Neural cell (in vitro differentiated cells): ENCODE measurements around the gene GPC3. TPM values are rescaled to one million over a fixed set of nuclear protein-coding genes. Genes with fewer than 3 reads are reported as not detected.

Experiments
- H2AFZ ChIP-seq: fragments of 200-600, 300-800 bp; sonication (generic), shearing (Covaris generic); 2 replicates; pipeline ENCODE4 v1.6.0; 2014; ENCODE audit warnings: low read depth, mild to moderate bottlenecking, antibody characterized with exemption, low read length, moderate library complexity
- H3F3A ChIP-seq: fragments of 200-600 bp; shearing (Covaris generic); 2 replicates; pipeline ENCODE4 v1.6.1; 2016; ENCODE audit warnings: mild to moderate bottlenecking, moderate library complexity, mixed read lengths, antibody characterized with exemption, low read length; ENCODE audit not compliant: insufficient read depth, poor library complexity, severe bottlenecking
- H3K27ac ChIP-seq: fragments of 200-600, 300-800 bp; sonication (generic), shearing (Covaris generic); 2 replicates; pipeline ENCODE4 v1.5.1; 2014; ENCODE audit warnings: mild to moderate bottlenecking, low read length, moderate library complexity
- H3K27me3 ChIP-seq: fragments of 300-800, 200-600 bp; sonication (generic), shearing (Covaris generic); 2 replicates; pipeline ENCODE4 v1.6.0; 2014; ENCODE audit warnings: mild to moderate bottlenecking, low read depth, low read length, moderate library complexity; ENCODE audit not compliant: insufficient read depth
- H3K36me3 ChIP-seq: fragments of 300-800, 200-600 bp; sonication (generic), shearing (Covaris generic); 2 replicates; pipeline ENCODE4 v1.5.1; 2014; ENCODE audit warnings: mild to moderate bottlenecking, antibody characterized with exemption, low read length, moderate library complexity; ENCODE audit not compliant: insufficient read depth
- H3K4me2 ChIP-seq: fragments of 300-800, 200-600 bp; sonication (generic), shearing (Covaris generic); 2 replicates; pipeline ENCODE4 v1.6.0; 2014; ENCODE audit warnings: mild to moderate bottlenecking, low read length
- H3K4me3 ChIP-seq: fragments of 300-800, 200-600 bp; sonication (generic), shearing (Covaris generic); 2 replicates; pipeline ENCODE4 v1.5.1; 2014; ENCODE audit warnings: mild to moderate bottlenecking, low read length, moderate library complexity
- H3K79me2 ChIP-seq: fragments of 200-600 bp; shearing (Covaris generic); replicated peaks from 2 replicates; pipeline ENCODE4 v1.6.0; 2014; ENCODE audit warnings: mild to moderate bottlenecking, low read length, moderate library complexity; ENCODE audit not compliant: insufficient read depth
- H3K9ac ChIP-seq: fragments of 300-800, 200-600 bp; sonication (generic), shearing (Covaris generic); 2 replicates; pipeline ENCODE4 v1.6.1; 2016; ENCODE audit warnings: mild to moderate bottlenecking, low read length, mixed read lengths
- H3K9me2 ChIP-seq: fragments of 200-600 bp; shearing (Covaris generic); 2 replicates; pipeline ENCODE4 v1.6.1; 2016; ENCODE audit warnings: mild to moderate bottlenecking, low read length, mixed read lengths; ENCODE audit not compliant: insufficient read depth
- H3K9me3 ChIP-seq: fragments of 200-600, 300-800 bp; sonication (generic), shearing (Covaris generic); 2 replicates; pipeline ENCODE4 v1.6.1; 2016; ENCODE audit warnings: mild to moderate bottlenecking, mixed run types, low read length, moderate library complexity, mixed read lengths
- H4K20me1 ChIP-seq: fragments of 200-600 bp; shearing (Covaris generic); 2 replicates; pipeline ENCODE4 v1.6.1; 2016; ENCODE audit warnings: mild to moderate bottlenecking, mixed run types; ENCODE audit not compliant: insufficient read depth
- CTCF ChIP-seq: fragments of 450-650 bp; IDR thresholded peaks from 2 replicates; pipeline ENCODE4 v1.5.1; 2014; ENCODE audit warnings: antibody characterized with exemption, mild to moderate bottlenecking, moderate library complexity; ENCODE audit not compliant: poor library complexity, severe bottlenecking
- EP300 ChIP-seq: fragments of 450-650 bp; conservative IDR thresholded peaks from 2 replicates; pipeline ENCODE4 v1.6.1; 2014; ENCODE audit warnings: antibody characterized with exemption, mild to moderate bottlenecking, moderate library complexity; ENCODE audit not compliant: poor library complexity, severe bottlenecking
- EZH2 ChIP-seq: fragments of 200-600, 300-800 bp; shearing (Covaris generic), sonication (generic); IDR thresholded peaks from 2 replicates; pipeline ENCODE4 v1.6.1; 2014; ENCODE audit warnings: antibody characterized with exemption, low read length, borderline replicate concordance, mild to moderate bottlenecking; ENCODE audit not compliant: insufficient read depth, poor library complexity, severe bottlenecking
- MXI1 ChIP-seq: fragments of 450-650 bp; conservative IDR thresholded peaks from 2 replicates; pipeline ENCODE4 v1.6.1; 2014; ENCODE audit warnings: antibody characterized with exemption, mild to moderate bottlenecking; ENCODE audit not compliant: poor library complexity, severe bottlenecking
- POLR2AphosphoS5 ChIP-seq: IDR thresholded peaks from 2 replicates; pipeline ENCODE4 v1.6.1; 2012
- RAD21 ChIP-seq: fragments of 450-650 bp; conservative IDR thresholded peaks from 2 replicates; pipeline ENCODE4 v1.6.1; 2014; ENCODE audit warnings: antibody characterized with exemption, mild to moderate bottlenecking, moderate library complexity
- REST ChIP-seq: IDR thresholded peaks from 2 replicates; pipeline ENCODE4 v1.6.1; 2012; ENCODE audit warnings: borderline replicate concordance
- SMC3 ChIP-seq: fragments of 450-650 bp; conservative IDR thresholded peaks from 2 replicates; pipeline ENCODE4 v1.6.1; 2014; ENCODE audit warnings: antibody characterized with exemption, mild to moderate bottlenecking, moderate library complexity; ENCODE audit not compliant: poor library complexity
- TAF1 ChIP-seq: IDR thresholded peaks from 2 replicates; pipeline ENCODE4 v1.6.1; 2012; ENCODE audit warnings: low read depth
- polyA plus RNA-seq: library from polyadenylated mRNA; depleted of rRNA; stranded (reverse); fragments of >200 nt; gene quantifications from 2 replicates; pipeline ENCODE4 v1.2.3, GENCODE V29; 2014

Gene GPC3
- polyA plus RNA-seq, 1 donor from 2014 or later, result 2.1 TPM

GRCh38 chrX:133590703-133591505, 394.5 kb downstream of the GPC3 start:
- H3K27ac ChIP-seq, result no peak overlapping the region
- H3K79me2 ChIP-seq, result no peaks in the 10 kb centered on the region
- TF ChIP-seq POLR2AphosphoS5 (no peak), TAF1 (no peak), RAD21 (no peak), CTCF (no peak), MXI1 (no peak), EZH2 (no peak), REST (no peak), EP300 (no peak), SMC3 (no peak)

GRCh38 chrX:133588827-133589226, 396.6 kb downstream of the GPC3 start:
- H3K27ac ChIP-seq, result no peak overlapping the region
- no peaks in the 10 kb centered on the region for H3F3A ChIP-seq
- no peak overlapping the region for H3K4me2 ChIP-seq
- H3K79me2 ChIP-seq, result no peaks in the 10 kb centered on the region
- H2AFZ ChIP-seq, result no peak overlapping the region
- no peaks in the 10 kb centered on the region for H3K36me3 ChIP-seq
- H3K9me3 ChIP-seq, result no peaks in the 10 kb centered on the region
- no peak overlapping the region for H3K4me3 ChIP-seq
- H3K27me3 ChIP-seq, result no peaks in the 10 kb centered on the region
- H3K9ac ChIP-seq, result no peak overlapping the region
- no peak for TF ChIP-seq EP300
- no peak for TF ChIP-seq CTCF
- no peak for TF ChIP-seq RAD21
- no peak for TF ChIP-seq MXI1
- no peak for TF ChIP-seq POLR2AphosphoS5
- TF ChIP-seq REST, result no peak
- no peak for TF ChIP-seq TAF1
- TF ChIP-seq EZH2, result no peak
- no peaks in the 10 kb centered on the region for H4K20me1 ChIP-seq
- no peaks in the 10 kb centered on the region for H3K9me2 ChIP-seq

More at GRCh38 chrX:133590703-133591505, 394.5 kb downstream of the GPC3 start:
- Histone ChIP-seq H3K36me3 (no peaks in the 10 kb centered on the region), H3F3A (no peaks in the 10 kb centered on the region), H3K9me3 (no peaks in the 10 kb centered on the region), H4K20me1 (no peaks in the 10 kb centered on the region), H2AFZ (no peak overlapping the region), H3K4me3 (no peak overlapping the region), H3K9me2 (no peaks in the 10 kb centered on the region), H3K27me3 (no peaks in the 10 kb centered on the region), H3K9ac (no peak overlapping the region), H3K4me2 (no peak overlapping the region)
